Fibroblast of pulmonary artery (primary cell): Measurements from ENCODE around the gene SPP1.
"Not testable (repeated sequence)": the region's sequence is repeated elsewhere in the genome, so short reads cannot be mapped to it uniquely, and the experiment has no call there.

ENCODE experiments used
- DNase-seq: peaks from one replicate; pipeline ENCODE4 v3.0.0-alpha.2; 2010; ENCODE audit warnings: low read depth
- H3K4me3 ChIP-seq: replicated peaks from 2 replicates; pipeline ENCODE4 v1.5.1; 2011; ENCODE audit warnings: low read depth, mild to moderate bottlenecking, control low read depth, low read length, moderate library complexity
- TF ChIP-seq, protein P1 (sequence below): IDR thresholded peaks from 2 replicates; pipeline ENCODE4 v1.5.1; 2011; ENCODE audit warnings: mild to moderate bottlenecking, control low read depth, low read length, inconsistent platforms; ENCODE audit errors: missing control alignments

SPP1 gene

GRCh38 chr4:87934973-87935372, 40.5 kb upstream of the SPP1 start:
- no peak for DNase-seq
- TF ChIP-seq, protein P1, sequence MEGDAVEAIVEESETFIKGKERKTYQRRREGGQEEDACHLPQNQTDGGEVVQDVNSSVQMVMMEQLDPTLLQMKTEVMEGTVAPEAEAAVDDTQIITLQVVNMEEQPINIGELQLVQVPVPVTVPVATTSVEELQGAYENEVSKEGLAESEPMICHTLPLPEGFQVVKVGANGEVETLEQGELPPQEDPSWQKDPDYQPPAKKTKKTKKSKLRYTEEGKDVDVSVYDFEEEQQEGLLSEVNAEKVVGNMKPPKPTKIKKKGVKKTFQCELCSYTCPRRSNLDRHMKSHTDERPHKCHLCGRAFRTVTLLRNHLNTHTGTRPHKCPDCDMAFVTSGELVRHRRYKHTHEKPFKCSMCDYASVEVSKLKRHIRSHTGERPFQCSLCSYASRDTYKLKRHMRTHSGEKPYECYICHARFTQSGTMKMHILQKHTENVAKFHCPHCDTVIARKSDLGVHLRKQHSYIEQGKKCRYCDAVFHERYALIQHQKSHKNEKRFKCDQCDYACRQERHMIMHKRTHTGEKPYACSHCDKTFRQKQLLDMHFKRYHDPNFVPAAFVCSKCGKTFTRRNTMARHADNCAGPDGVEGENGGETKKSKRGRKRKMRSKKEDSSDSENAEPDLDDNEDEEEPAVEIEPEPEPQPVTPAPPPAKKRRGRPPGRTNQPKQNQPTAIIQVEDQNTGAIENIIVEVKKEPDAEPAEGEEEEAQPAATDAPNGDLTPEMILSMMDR: no peak
- H3K4me3 ChIP-seq: no peak overlapping the region

DNA sequence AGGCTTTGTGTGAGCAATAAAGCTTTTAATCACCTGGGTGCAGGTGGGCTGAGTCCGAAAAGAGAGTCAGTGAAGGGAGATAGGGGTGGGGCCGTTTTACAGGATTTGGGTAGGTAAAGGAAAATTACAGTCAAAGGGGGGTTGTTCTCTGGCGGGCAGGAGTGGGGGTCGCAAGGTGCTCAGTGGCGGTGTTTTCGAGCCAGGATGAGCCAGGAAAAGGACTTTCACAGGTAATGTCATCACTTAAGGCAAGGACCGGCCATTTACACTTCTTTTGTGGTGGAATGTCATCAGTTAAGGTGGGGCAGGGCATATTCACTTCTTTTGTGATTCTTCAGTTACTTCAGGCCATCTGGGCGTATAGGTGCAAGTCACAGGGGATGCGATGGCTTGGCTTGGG, 39.6 kb upstream of the SPP1 start:
- not testable (repeated sequence) for H3K4me3 ChIP-seq

DNA sequence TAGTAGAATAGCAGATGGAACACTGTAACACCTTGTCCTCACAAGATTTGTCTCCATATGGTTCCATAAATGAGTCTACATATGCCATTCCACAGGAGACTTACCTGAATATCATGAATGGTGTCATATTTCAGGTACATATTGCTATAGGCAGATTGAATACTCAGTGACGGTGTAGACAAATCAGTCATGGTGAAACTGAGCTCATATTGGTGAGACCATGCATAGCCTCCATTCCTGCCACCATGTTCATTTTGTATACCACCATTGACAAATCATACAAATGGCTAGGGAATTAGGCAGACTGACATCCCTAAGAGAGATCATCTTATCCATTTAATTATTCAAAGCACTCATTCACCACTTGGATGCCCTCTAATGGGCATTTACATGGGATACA, 38.0 kb upstream of the SPP1 start:
- TF ChIP-seq, protein P1: no peak
- DNase-seq: no peak
- H3K4me3 ChIP-seq: no peak overlapping the region

More for the DNA sequence above, 39.6 kb upstream of the SPP1 start:
- not testable (repeated sequence) for DNase-seq

- no peak for DNase-seq
- TF ChIP-seq, protein P1: no peak
- no peak overlapping the region for H3K4me3 ChIP-seq
These were observed 36.8 kb upstream of the SPP1 start for GRCh38 chr4:87938746-87939145.

- TF ChIP-seq, protein P1: no peak
- no peak for DNase-seq
- no peak overlapping the region for H3K4me3 ChIP-seq
These were observed 35.4 kb upstream of the SPP1 start for GRCh38 chr4:87939978-87940690.

DNA sequence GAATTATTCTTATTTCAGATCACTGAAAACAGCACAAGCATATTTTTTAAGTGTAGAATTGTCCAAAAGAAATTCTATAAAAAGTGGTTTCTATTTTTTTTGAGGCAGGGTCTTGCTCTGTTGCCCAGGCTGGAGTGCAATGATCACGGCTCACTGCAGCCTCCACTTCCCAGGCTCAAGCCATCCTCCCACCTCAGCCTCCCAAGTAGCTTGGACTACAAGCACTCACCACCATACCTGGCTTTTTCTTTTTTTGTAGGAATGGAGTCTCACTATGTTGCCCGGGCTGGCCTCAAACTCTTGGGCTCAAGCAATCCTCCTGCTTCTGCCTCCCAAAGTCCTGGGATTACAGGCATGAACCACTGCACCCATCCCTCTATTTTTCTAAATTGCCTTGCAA, 34.7 kb upstream of the SPP1 start:
- not testable (repeated sequence) for DNase-seq

DNA sequence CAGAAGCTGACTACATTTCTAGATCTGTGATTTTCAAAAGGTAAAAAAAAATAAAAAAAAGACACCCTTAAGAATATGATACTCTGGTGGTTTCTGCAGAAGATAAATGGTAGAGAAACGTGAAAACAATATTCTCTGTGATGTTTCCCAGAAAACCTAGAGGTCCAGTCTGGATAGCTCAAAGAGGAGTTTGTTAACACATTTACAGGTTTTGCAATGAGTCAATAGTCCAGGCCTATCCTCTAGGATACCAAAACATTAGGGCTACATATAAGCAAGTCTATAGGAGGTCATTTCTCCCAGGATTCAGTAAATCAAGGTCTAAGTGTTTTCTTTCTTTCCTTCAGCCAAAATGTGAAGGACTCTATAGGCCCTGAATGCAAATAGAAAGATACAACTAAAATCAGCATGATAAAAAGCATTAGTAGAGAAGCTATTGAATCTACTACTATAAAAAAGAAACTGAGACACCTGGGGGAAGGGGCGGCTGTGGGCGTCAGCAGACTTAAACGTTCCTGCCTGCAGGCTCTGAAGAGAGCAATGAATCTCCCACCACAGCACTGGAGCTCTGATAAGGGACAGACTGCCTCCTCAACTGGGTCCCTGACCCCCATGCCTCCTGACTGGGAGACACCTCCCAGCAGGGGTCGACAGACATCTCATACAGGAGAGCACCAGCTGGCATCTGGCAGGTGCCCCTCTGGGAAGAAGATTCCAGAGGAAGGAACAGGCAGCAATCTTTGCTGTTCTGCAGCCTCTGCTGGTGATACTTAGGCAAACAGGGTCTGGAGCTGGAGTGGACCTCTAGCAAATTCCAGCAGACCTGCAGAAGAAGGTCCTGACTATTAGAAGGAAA, 33.7 kb upstream of the SPP1 start:
- TF ChIP-seq, protein P1: no peak
- DNase-seq: no peak

More for the DNA sequence above, 34.7 kb upstream of the SPP1 start:
- not testable (repeated sequence) for H3K4me3 ChIP-seq

More for the DNA sequence above, 33.7 kb upstream of the SPP1 start:
- no peak overlapping the region for H3K4me3 ChIP-seq
